Thyroid gland (tissue), 4 donors: ENCODE results near the gene NUB1.

Experiments
- POLR2A ChIP-seq, 2 donors: fragments of 450-650 bp; IDR thresholded peaks; one replicate each; pipeline ENCODE4 v1.6.1; 2017; ENCODE audit warnings: antibody characterized with exemption in 2 of 2, mild to moderate bottlenecking in 2 of 2, moderate library complexity in 1 of 2
- TF ChIP-seq, protein P1 (sequence below), 6 experiments: fragments of 200-600 bp in 3 of 6; fragments of 450-650 bp in 3 of 6; sonication (generic) in 3 of 6; IDR thresholded peaks; one replicate each; pipeline ENCODE4 v1.5.1; 2016 to 2019; ENCODE audit warnings: antibody characterized with exemption in 6 of 6, mild to moderate bottlenecking in 2 of 6, inconsistent platforms in 1 of 6, moderate library complexity in 1 of 6

DNA sequence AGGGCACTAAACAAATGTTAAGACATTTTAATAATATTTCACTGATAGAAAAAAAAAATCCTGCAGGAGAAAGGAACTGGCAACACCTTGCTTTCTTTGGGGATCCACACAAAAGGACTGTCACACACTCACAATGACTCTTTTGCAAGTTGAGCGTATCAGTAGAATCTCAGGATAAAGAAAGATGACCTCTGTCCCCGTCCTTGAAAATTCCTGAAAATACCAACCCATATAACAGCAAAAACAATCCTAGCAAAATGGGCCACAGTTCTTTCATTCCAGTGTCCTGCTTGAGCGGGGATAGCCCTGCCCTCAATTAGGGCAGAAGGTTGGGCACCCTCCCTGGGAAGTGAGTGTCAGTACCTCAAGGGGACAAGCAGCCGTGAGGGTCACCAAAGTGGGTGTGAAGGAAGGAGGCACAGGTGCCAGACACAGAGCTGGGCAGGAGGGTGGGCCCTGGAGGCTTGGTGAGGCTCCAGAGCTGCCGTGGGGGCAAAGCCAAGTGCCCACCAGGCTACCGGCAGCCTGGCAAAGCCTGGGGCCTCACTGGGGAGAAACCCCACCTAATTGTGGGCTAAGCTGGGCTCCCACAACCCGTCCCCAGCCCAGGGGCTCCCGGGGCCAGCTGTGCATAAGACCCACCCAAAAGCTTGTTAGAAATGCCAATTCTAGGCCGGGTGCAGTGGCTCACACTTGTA, 65.4 kb downstream of the NUB1 start:
- TF ChIP-seq, protein P1, sequence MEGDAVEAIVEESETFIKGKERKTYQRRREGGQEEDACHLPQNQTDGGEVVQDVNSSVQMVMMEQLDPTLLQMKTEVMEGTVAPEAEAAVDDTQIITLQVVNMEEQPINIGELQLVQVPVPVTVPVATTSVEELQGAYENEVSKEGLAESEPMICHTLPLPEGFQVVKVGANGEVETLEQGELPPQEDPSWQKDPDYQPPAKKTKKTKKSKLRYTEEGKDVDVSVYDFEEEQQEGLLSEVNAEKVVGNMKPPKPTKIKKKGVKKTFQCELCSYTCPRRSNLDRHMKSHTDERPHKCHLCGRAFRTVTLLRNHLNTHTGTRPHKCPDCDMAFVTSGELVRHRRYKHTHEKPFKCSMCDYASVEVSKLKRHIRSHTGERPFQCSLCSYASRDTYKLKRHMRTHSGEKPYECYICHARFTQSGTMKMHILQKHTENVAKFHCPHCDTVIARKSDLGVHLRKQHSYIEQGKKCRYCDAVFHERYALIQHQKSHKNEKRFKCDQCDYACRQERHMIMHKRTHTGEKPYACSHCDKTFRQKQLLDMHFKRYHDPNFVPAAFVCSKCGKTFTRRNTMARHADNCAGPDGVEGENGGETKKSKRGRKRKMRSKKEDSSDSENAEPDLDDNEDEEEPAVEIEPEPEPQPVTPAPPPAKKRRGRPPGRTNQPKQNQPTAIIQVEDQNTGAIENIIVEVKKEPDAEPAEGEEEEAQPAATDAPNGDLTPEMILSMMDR (IDR thresholded peaks at IDR 0.05) = no peak
- no peak for TF ChIP-seq POLR2A (IDR thresholded peaks at IDR 0.05)
